SK-N-SH treated with all-trans-retinoic acid at 6 μM for 48 hours (cell line): Measurements from ENCODE around the gene SDCCAG8.

Experiments
- GLIS3 ChIP-seq: fragments of 250-450 bp; sonication (Bioruptor Pico); IDR thresholded peaks from 2 replicates; pipeline ENCODE4 v1.5.0; 2020; ENCODE audit warnings: mild to moderate bottlenecking, moderate library complexity
- OSR1 ChIP-seq: fragments of 250-450 bp; sonication (Bioruptor Pico); IDR thresholded peaks from 2 replicates; pipeline ENCODE4 v1.8.0; 2022; ENCODE audit warnings: moderate library complexity, mild to moderate bottlenecking, inconsistent platforms
- PPARA ChIP-seq: fragments of 250-450 bp; sonication (Bioruptor Pico); IDR thresholded peaks from 2 replicates; pipeline ENCODE4 v1.5.0; 2020; ENCODE audit warnings: mild to moderate bottlenecking, borderline replicate concordance
- TOX ChIP-seq: fragments of 250-450 bp; sonication (Bioruptor Pico); IDR thresholded peaks from 2 replicates; pipeline ENCODE4 v1.8.0; 2021; ENCODE audit warnings: mild to moderate bottlenecking, moderate library complexity, borderline replicate concordance
- ZNF70 ChIP-seq: fragments of 450-650 bp; formaldehyde crosslinking; IDR thresholded peaks from 2 replicates; pipeline ENCODE4 v1.5.0; 2020; ENCODE audit warnings: mild to moderate bottlenecking, moderate library complexity
- ZNF8 ChIP-seq: fragments of 450-650 bp; formaldehyde crosslinking; IDR thresholded peaks from 2 replicates; pipeline ENCODE4 v1.5.0; 2020; ENCODE audit warnings: mild to moderate bottlenecking, moderate library complexity
- TF ChIP-seq, protein P1 (sequence below): fragments of 250-450 bp; sonication (Bioruptor Pico); IDR thresholded peaks from 2 replicates; pipeline ENCODE4 v1.8.0; 2021; ENCODE audit warnings: low read depth, mild to moderate bottlenecking, moderate library complexity, borderline replicate concordance
- TF ChIP-seq, protein P2 (sequence below): fragments of 250-450 bp; sonication (Bioruptor Pico); IDR thresholded peaks from 2 replicates; pipeline ENCODE4 v1.8.0; 2020; ENCODE audit warnings: mild to moderate bottlenecking, moderate library complexity, borderline replicate concordance
- TF ChIP-seq, protein P3 (sequence below): fragments of 250-450 bp; sonication (Bioruptor Pico); IDR thresholded peaks from 2 replicates; pipeline ENCODE4 v1.5.1; 2021; ENCODE audit warnings: mild to moderate bottlenecking, moderate library complexity
- TF ChIP-seq, protein P4 (sequence below): fragments of 250-450 bp; sonication (Bioruptor Pico); IDR thresholded peaks from 2 replicates; pipeline ENCODE4 v1.5.0; 2020; ENCODE audit warnings: mild to moderate bottlenecking, moderate library complexity

DNA sequence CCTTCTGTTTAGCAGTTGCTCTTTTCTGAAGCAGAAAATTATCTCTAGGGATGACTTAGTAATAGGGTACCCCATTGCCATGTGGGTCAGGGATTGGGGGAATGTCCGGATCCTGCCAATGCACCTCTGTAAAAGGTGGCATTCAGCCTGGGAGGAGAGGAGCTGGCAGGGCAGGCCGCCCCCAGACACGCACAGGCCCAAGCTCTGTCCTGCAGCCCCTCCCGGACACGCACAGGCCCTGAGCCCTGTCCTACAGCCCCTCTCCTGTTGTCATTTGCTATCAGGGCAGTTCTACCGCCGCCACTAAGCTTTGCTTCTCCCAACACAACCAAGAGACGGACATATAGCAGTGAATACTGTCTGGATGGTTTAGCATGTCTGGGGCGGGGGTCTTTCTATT, 219.1 kb downstream of the SDCCAG8 start:
- TF ChIP-seq, protein P1, sequence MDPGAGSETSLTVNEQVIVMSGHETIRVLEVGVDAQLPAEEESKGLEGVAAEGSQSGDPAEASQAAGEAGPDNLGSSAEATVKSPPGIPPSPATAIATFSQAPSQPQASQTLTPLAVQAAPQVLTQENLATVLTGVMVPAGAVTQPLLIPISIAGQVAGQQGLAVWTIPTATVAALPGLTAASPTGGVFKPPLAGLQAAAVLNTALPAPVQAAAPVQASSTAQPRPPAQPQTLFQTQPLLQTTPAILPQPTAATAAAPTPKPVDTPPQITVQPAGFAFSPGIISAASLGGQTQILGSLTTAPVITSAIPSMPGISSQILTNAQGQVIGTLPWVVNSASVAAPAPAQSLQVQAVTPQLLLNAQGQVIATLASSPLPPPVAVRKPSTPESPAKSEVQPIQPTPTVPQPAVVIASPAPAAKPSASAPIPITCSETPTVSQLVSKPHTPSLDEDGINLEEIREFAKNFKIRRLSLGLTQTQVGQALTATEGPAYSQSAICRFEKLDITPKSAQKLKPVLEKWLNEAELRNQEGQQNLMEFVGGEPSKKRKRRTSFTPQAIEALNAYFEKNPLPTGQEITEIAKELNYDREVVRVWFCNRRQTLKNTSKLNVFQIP (CRISPR knock-in tag) = no peak
- TF ChIP-seq TOX (CRISPR knock-in tag) (no peak), PPARA (CRISPR knock-in tag) (no peak), ZNF8 (no peak), OSR1 (no peak), GLIS3 (no peak), ZNF70 (CRISPR knock-in tag) (no peak)
- TF ChIP-seq, protein P2, sequence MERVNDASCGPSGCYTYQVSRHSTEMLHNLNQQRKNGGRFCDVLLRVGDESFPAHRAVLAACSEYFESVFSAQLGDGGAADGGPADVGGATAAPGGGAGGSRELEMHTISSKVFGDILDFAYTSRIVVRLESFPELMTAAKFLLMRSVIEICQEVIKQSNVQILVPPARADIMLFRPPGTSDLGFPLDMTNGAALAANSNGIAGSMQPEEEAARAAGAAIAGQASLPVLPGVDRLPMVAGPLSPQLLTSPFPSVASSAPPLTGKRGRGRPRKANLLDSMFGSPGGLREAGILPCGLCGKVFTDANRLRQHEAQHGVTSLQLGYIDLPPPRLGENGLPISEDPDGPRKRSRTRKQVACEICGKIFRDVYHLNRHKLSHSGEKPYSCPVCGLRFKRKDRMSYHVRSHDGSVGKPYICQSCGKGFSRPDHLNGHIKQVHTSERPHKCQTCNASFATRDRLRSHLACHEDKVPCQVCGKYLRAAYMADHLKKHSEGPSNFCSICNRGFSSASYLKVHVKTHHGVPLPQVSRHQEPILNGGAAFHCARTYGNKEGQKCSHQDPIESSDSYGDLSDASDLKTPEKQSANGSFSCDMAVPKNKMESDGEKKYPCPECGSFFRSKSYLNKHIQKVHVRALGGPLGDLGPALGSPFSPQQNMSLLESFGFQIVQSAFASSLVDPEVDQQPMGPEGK (CRISPR knock-in tag) = no peak
- TF ChIP-seq, protein P3, sequence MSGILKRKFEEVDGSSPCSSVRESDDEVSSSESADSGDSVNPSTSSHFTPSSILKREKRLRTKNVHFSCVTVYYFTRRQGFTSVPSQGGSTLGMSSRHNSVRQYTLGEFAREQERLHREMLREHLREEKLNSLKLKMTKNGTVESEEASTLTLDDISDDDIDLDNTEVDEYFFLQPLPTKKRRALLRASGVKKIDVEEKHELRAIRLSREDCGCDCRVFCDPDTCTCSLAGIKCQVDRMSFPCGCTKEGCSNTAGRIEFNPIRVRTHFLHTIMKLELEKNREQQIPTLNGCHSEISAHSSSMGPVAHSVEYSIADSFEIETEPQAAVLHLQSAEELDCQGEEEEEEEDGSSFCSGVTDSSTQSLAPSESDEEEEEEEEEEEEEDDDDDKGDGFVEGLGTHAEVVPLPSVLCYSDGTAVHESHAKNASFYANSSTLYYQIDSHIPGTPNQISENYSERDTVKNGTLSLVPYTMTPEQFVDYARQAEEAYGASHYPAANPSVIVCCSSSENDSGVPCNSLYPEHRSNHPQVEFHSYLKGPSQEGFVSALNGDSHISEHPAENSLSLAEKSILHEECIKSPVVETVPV = no peak
- TF ChIP-seq, protein P4, sequence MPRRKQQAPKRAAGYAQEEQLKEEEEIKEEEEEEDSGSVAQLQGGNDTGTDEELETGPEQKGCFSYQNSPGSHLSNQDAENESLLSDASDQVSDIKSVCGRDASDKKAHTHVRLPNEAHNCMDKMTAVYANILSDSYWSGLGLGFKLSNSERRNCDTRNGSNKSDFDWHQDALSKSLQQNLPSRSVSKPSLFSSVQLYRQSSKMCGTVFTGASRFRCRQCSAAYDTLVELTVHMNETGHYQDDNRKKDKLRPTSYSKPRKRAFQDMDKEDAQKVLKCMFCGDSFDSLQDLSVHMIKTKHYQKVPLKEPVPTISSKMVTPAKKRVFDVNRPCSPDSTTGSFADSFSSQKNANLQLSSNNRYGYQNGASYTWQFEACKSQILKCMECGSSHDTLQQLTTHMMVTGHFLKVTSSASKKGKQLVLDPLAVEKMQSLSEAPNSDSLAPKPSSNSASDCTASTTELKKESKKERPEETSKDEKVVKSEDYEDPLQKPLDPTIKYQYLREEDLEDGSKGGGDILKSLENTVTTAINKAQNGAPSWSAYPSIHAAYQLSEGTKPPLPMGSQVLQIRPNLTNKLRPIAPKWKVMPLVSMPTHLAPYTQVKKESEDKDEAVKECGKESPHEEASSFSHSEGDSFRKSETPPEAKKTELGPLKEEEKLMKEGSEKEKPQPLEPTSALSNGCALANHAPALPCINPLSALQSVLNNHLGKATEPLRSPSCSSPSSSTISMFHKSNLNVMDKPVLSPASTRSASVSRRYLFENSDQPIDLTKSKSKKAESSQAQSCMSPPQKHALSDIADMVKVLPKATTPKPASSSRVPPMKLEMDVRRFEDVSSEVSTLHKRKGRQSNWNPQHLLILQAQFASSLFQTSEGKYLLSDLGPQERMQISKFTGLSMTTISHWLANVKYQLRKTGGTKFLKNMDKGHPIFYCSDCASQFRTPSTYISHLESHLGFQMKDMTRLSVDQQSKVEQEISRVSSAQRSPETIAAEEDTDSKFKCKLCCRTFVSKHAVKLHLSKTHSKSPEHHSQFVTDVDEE (CRISPR knock-in tag) = no peak
